ENCODE measurements around the gene MFF. TPM values are rescaled to one million over a fixed set of nuclear protein-coding genes. Genes with fewer than 3 reads are reported as not detected.

Gene MFF
- total RNA-seq, 1 donor from 2014 or later: 84.1 TPM

GRCh38 chr2:227368574-227368973 is 43.5 kb downstream of the MFF start:
- no peak overlapping the region for H3K4me3 Mint-ChIP-seq
- no peaks in the 10 kb centered on the region for H3K4me1 Mint-ChIP-seq
- no peaks in the 10 kb centered on the region for H3K9me3 Mint-ChIP-seq
- H3K27me3 Mint-ChIP-seq (ENCODE audit: low read depth): no peaks in the 10 kb centered on the region
- H3K27ac Mint-ChIP-seq (ENCODE audit: unreplicated experiment): no peak overlapping the region
- H3K36me3 Mint-ChIP-seq (ENCODE audit: low read depth): peaks cover 3% of the 10 kb centered on the region
- TF ChIP-seq, protein P1, sequence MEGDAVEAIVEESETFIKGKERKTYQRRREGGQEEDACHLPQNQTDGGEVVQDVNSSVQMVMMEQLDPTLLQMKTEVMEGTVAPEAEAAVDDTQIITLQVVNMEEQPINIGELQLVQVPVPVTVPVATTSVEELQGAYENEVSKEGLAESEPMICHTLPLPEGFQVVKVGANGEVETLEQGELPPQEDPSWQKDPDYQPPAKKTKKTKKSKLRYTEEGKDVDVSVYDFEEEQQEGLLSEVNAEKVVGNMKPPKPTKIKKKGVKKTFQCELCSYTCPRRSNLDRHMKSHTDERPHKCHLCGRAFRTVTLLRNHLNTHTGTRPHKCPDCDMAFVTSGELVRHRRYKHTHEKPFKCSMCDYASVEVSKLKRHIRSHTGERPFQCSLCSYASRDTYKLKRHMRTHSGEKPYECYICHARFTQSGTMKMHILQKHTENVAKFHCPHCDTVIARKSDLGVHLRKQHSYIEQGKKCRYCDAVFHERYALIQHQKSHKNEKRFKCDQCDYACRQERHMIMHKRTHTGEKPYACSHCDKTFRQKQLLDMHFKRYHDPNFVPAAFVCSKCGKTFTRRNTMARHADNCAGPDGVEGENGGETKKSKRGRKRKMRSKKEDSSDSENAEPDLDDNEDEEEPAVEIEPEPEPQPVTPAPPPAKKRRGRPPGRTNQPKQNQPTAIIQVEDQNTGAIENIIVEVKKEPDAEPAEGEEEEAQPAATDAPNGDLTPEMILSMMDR (conservative IDR thresholded peaks at IDR 0.05): no peak
- no peak for DNase-seq (ENCODE audit: low read depth, low spot score)

GRCh38 chr2:227370092-227370491 is 45.0 kb downstream of the MFF start:
- peaks cover 7% of the 10 kb centered on the region for H3K4me1 Mint-ChIP-seq

GRCh38 chr2:227370791-227371312 is 45.8 kb downstream of the MFF start:
- no peaks in the 10 kb centered on the region for H3K27me3 Mint-ChIP-seq (ENCODE audit: low read depth)
- no peak for DNase-seq (ENCODE audit: low read depth, low spot score)
- no peaks in the 10 kb centered on the region for H3K36me3 Mint-ChIP-seq (ENCODE audit: low read depth)
- no peaks in the 10 kb centered on the region for H3K9me3 Mint-ChIP-seq
- TF ChIP-seq, protein P1 (conservative IDR thresholded peaks at IDR 0.05): no peak
- H3K27ac Mint-ChIP-seq (ENCODE audit: unreplicated experiment): no peak overlapping the region
- H3K4me3 Mint-ChIP-seq: no peak overlapping the region
- peaks cover 7% of the 10 kb centered on the region for H3K4me1 Mint-ChIP-seq

More at GRCh38 chr2:227370092-227370491, 45.0 kb downstream of the MFF start:
- DNase-seq (ENCODE audit: low read depth, low spot score): no peak
- Mint-ChIP-seq H3K27me3 (ENCODE audit: low read depth) (no peaks in the 10 kb centered on the region), H3K4me3 (no peak overlapping the region), H3K36me3 (ENCODE audit: low read depth) (no peaks in the 10 kb centered on the region), H3K9me3 (no peaks in the 10 kb centered on the region), H3K27ac (ENCODE audit: unreplicated experiment) (no peak overlapping the region)
- TF ChIP-seq, protein P1 (conservative IDR thresholded peaks at IDR 0.05): no peak

DNA sequence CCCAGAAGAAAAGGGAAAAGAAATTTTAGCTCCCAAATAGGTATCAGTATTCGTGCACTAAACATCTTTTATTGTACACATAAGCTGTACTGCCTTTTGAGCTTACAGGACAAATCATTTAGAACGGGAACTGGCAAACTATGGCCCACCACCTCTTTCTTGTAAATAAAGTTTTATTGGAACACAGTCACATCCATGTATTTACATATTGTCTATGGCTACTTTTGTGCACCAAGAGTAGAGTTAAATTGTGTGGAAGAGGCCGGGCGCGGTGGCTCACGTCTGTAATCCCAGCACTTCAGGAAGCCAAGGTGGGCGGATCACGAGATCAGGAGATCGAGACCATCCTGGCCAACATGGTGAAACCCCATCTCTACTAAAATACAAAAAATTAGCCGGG is 48.3 kb downstream of the MFF start:
- Mint-ChIP-seq H3K27ac (ENCODE audit: unreplicated experiment) (no peak overlapping the region), H3K4me1 (peaks cover 7% of the 10 kb centered on the region), H3K9me3 (no peaks in the 10 kb centered on the region), H3K4me3 (no peak overlapping the region), H3K36me3 (ENCODE audit: low read depth) (no peaks in the 10 kb centered on the region), H3K27me3 (ENCODE audit: low read depth) (no peaks in the 10 kb centered on the region)
- TF ChIP-seq, protein P1 (conservative IDR thresholded peaks at IDR 0.05): no peak
- DNase-seq (ENCODE audit: low read depth, low spot score): no peak

DNA sequence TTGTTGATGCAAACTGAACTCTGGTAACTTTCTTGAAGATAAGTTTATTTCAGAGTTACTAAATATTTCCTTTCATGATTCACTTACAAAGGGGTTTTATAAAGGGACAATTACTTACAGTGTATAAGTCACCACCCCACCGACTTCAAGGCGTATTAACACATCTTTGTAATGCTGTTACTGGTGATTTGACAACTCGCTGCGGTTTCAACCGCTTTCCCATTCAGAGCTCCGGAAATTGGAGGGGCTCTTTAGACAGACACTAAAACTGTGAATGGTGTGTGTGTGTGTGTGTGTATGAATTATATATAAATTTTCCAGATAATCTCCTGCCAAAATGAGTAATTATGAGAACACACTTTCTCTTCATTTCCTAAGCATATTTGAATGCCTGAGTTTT is 49.1 kb downstream of the MFF start:
- Mint-ChIP-seq H3K9me3 (no peaks in the 10 kb centered on the region), H3K27me3 (ENCODE audit: low read depth) (no peaks in the 10 kb centered on the region), H3K27ac (ENCODE audit: unreplicated experiment) (no peak overlapping the region), H3K4me3 (no peak overlapping the region), H3K4me1 (peaks cover 7% of the 10 kb centered on the region), H3K36me3 (ENCODE audit: low read depth) (no peaks in the 10 kb centered on the region)
- DNase-seq (ENCODE audit: low read depth, low spot score): no peak
- TF ChIP-seq, protein P1 (conservative IDR thresholded peaks at IDR 0.05): no peak

Measured in neural crest cell (in vitro differentiated cells).